Stomach (tissue), 4 donors: Measurements from ENCODE around the gene VILL.

Experiments
- POLR2A ChIP-seq, 4 donors: fragments of 450-650 bp; IDR thresholded peaks; one replicate each; pipeline ENCODE4 v1.6.1; 2016; ENCODE audit warnings: antibody characterized with exemption in 4 of 4, control low read depth in 2 of 4, mild to moderate bottlenecking in 1 of 4, moderate library complexity in 1 of 4
- POLR2AphosphoS5 ChIP-seq, 3 donors: sonication (generic); formaldehyde crosslinking; IDR thresholded peaks; one replicate each; pipeline ENCODE4 v1.6.1; 2016; ENCODE audit warnings: antibody characterized with exemption in 3 of 3
- TF ChIP-seq, protein P1 (sequence below), 7 experiments: fragments of 450-650 bp in 4 of 7; fragments of 200-600 bp in 3 of 7; sonication (generic) in 3 of 7; IDR thresholded peaks; one replicate each; pipeline ENCODE4 v1.5.1; 2016 to 2019; ENCODE audit warnings: antibody characterized with exemption in 7 of 7, control low read depth in 2 of 7, mild to moderate bottlenecking in 1 of 7

DNA sequence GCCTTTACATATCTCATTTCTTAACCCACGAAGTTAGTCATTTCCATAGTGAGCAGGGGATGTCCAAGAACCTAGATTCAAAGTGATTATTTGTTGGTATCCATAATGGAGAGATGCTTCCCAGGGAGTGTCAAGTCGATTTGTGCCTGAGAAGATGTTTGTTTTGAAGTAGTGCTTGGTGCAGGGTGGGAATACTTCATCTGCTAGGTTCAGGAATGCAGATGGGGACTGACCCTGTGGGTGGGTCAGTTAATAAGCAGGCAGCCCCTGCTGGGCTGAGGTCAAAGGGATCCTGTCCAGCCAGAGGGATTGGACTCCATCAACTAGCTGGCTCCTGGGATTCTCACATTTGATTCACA, 44.1 kb upstream of the VILL start:
- TF ChIP-seq, protein P1, sequence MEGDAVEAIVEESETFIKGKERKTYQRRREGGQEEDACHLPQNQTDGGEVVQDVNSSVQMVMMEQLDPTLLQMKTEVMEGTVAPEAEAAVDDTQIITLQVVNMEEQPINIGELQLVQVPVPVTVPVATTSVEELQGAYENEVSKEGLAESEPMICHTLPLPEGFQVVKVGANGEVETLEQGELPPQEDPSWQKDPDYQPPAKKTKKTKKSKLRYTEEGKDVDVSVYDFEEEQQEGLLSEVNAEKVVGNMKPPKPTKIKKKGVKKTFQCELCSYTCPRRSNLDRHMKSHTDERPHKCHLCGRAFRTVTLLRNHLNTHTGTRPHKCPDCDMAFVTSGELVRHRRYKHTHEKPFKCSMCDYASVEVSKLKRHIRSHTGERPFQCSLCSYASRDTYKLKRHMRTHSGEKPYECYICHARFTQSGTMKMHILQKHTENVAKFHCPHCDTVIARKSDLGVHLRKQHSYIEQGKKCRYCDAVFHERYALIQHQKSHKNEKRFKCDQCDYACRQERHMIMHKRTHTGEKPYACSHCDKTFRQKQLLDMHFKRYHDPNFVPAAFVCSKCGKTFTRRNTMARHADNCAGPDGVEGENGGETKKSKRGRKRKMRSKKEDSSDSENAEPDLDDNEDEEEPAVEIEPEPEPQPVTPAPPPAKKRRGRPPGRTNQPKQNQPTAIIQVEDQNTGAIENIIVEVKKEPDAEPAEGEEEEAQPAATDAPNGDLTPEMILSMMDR (IDR thresholded peaks at IDR 0.05): no peak
- no peak for TF ChIP-seq POLR2A (IDR thresholded peaks at IDR 0.05)
- TF ChIP-seq POLR2AphosphoS5 (IDR thresholded peaks at IDR 0.05): no peak
